ENCODE measurements around the gene RFX5. TPM values are rescaled to one million over a fixed set of nuclear protein-coding genes. Genes with fewer than 3 reads are reported as not detected.

The RFX5 gene
- total and polyA plus RNA-seq, 2 of the 13 experiments (the other 11 are each of a cell fraction or from before 2014, with no cell fraction given), result 17.9 to 36.2 TPM

- in situ Hi-C loops (cut with HindIII; ENCODE audit: extremely low pct_ligation_motif_present, low pct_unique_long_range_greater_than_20kb) (no loop called here), intact Hi-C loops (cut with micrococcal nuclease; ENCODE audit: unreplicated experiment) (loop anchor here (1.0 kb wide), 1 partner anchor 47 kb away; no protein-coding TSS in a partner anchor)
- H3K79me2 ChIP-seq (ENCODE audit: insufficient read depth, low read length), result peaks cover 18% of the 10 kb centered on the region
- POLR2A ChIA-PET, result interaction anchor here (0.6 to 2.5 kb wide), 18 partner anchors 8 to 631 kb away, joined by 3 to 21 read pairs (median 6); partner anchors contain the start of genes GOLPH3L, POGZ, PSMB4 and RFX5
- 2% methylated on average over 34 of the region's 34 CpGs for WGBS (ENCODE audit: low lambda C conversion rate)
- CTCF ChIA-PET (ENCODE audit: low intra/inter-chr PET ratio, low total read pairs), result no interaction called here
- ATAC-seq (peak; percentile 59), FAIRE-seq (no peak), DNase-seq (ENCODE audit: low spot score) (no peak)
- peaks cover 2 to 3% of the 10 kb centered on the region in 2 experiments; a peak in 1 of 5 replicates for H3K36me3 ChIP-seq (replicated peaks in 1 of 2; ENCODE audit: control insufficient read depth in 1 of 2, insufficient read depth in 2 of 2, low read length in 2 of 2)
- no peaks in the 10 kb centered on the region; a peak in 1 of 5 replicates for H3K27me3 ChIP-seq (ENCODE audit: control insufficient read depth in 1 of 2, insufficient read depth in 2 of 2, low read length in 2 of 2)
- peak overlapping the region; percentile 87 for H3K9ac ChIP-seq (ENCODE audit: insufficient read depth, low read depth, low read length)
- H2AFZ ChIP-seq (ENCODE audit: low read length), result peak overlapping the region; percentile 82
- H3K27ac ChIP-seq (ENCODE audit: extremely low read length, insufficient read depth, low read length), result peak overlapping the region; percentile 93
- TSS peak; percentile 72 for BruUV-seq (replicated peaks)
- no peaks in the 10 kb centered on the region for H3K9me3 ChIP-seq (ENCODE audit: low read length)
- H3K4me2 ChIP-seq (ENCODE audit: low read depth, low read length), result peak overlapping the region; percentile 92
- H3K4me3 ChIP-seq (replicated peaks in 1 of 3; ENCODE audit: insufficient read depth in 1 of 3, low read depth in 2 of 3, low read length in 3 of 3), result peak overlapping the region; percentile 78 to 82 (median 79)
- no peaks in the 10 kb centered on the region for H4K20me1 ChIP-seq (ENCODE audit: insufficient read depth, low read length)
- peaks cover 33% of the 10 kb centered on the region for H3K4me1 ChIP-seq (ENCODE audit: insufficient read depth, low read length)
- 0 out of 2 replicates have a peak, but pooled peaks have one; percentile 33 for TF ChIP-seq ZBTB49 (CRISPR knock-in tag; IDR thresholded peaks at IDR 0.05; ENCODE audit: borderline replicate concordance)
- 0 out of 2 replicates have a peak, but pooled peaks have one; percentile 0 for TF ChIP-seq HBP1 (CRISPR knock-in tag; IDR thresholded peaks at IDR 0.05; ENCODE audit: low read depth)
- TF ChIP-seq SAP130 (CRISPR knock-in tag; IDR thresholded peaks at IDR 0.05; ENCODE audit: low read depth), result peak; percentile 27; the same call in 1 of the 2 replicates
- peak; percentile 65; the same call in 1 of the 2 replicates for TF ChIP-seq HES4 (CRISPR knock-in tag; IDR thresholded peaks at IDR 0.05; ENCODE audit: borderline replicate concordance)
- 0 out of 2 replicates have a peak, but pooled peaks have one; percentile 17 for TF ChIP-seq PATZ1 (CRISPR knock-in tag; IDR thresholded peaks at IDR 0.05)
- no peak for TF ChIP-seq PTBP1 (IDR thresholded peaks at IDR 0.05; ENCODE audit: low read depth, low read length, poor library complexity, severe bottlenecking)
- 0 out of 2 replicates have a peak, but pooled peaks have one; percentile 31 for TF ChIP-seq KDM1A (CRISPR knock-in tag; IDR thresholded peaks at IDR 0.05)
- TF ChIP-seq XRCC5 (optimal IDR thresholded peaks at IDR 0.05; ENCODE audit: low read length), result no peak
- TF ChIP-seq ZBED4 (CRISPR knock-in tag; IDR thresholded peaks at IDR 0.05; ENCODE audit: borderline replicate concordance), result peak; percentile 52; the same call in 1 of the 2 replicates
- TF ChIP-seq HOMEZ (CRISPR knock-in tag; IDR thresholded peaks at IDR 0.05; ENCODE audit: low read depth), result no peak
Observed at GRCh38 chr1:151327903-151328674, 19.0 kb downstream of the RFX5 start.

Data from HepG2 (cell line).